GM12878 (cell line): ENCODE measurements around the gene SMG6. TPM values are rescaled to one million over a fixed set of nuclear protein-coding genes. Genes with fewer than 3 reads are reported as not detected.
A peak's percentile ranks its signal among the peaks of the same experiment; 100 is the strongest.

Experiments
- ATAC-seq: fragments of 200-7000 bp; cut with Tn5 transposase; 3 replicates; pipeline ENCODE4 v1.9.1; 2020; ENCODE audit warnings: mild to moderate bottlenecking, moderate library complexity
- BruUV-seq: library from RNA; stranded (reverse); fragments of 400-500 nt; replicated peaks from 2 replicates; lab custom pipeline; 2021; lab: Mats Ljungman, UMichigan
- CTCF ChIA-PET: fragments of 300-600 bp; sonication (Branson Sonifier 250); formaldehyde crosslinking; extraction: SDS; loops from one replicate; lab custom pipeline; 2021; ENCODE audit warnings: inconsistent platforms; lab: Yijun Ruan, JAX
- POLR2A ChIA-PET: fragments of 350-600 bp; formaldehyde crosslinking; extraction: SDS; loops from one replicate; lab custom pipeline; 2021; ENCODE audit warnings: inconsistent platforms; lab: Charles Lee
- RAD21 ChIA-PET: fragments of 300-600 bp; sonication (Branson Sonifier 250); formaldehyde crosslinking; loops from one replicate; lab custom pipeline; 2023; ENCODE audit warnings: antibody characterized with exemption; ENCODE audit not compliant: unreplicated experiment; lab: Charles Lee
- SMC1A ChIA-PET: fragments of 300-600 bp; sonication (Branson Sonifier 250); formaldehyde crosslinking; loops from one replicate; lab custom pipeline; 2023; ENCODE audit not compliant: unreplicated experiment, uncharacterized antibody; lab: Charles Lee
- DNase-seq: peaks from one replicate; pipeline ENCODE4 v3.0.0-alpha.2; 2011; ENCODE audit warnings: low read depth, low spot score
- FAIRE-seq: peaks from 3 replicates; lab custom pipeline; 2011; peaks lifted over from hg19 to GRCh38; lab: Jason Lieb, UNC
- H2AFZ ChIP-seq: 2 replicates; pipeline ENCODE4 v1.6.0; 2011; ENCODE audit warnings: low read depth, low read length, control low read depth; ENCODE audit not compliant: control insufficient read depth
- H3K27ac ChIP-seq: 2 replicates; pipeline ENCODE4 v1.5.1; 2011; ENCODE audit warnings: control low read depth; ENCODE audit not compliant: control insufficient read depth, insufficient read depth
- H3K27me3 ChIP-seq, 2 experiments: replicated peaks in 1 of 2; 2 replicates each; pipeline versions ENCODE4 v1.6.0 to v1.6.1; 2011; ENCODE audit warnings: low read length in 1 of 2; ENCODE audit not compliant: control insufficient read depth in 2 of 2, insufficient read depth in 2 of 2
- H3K36me3 ChIP-seq, 2 experiments: 2 replicates each; pipeline ENCODE4 v1.5.1; 2011; ENCODE audit warnings: low read length in 1 of 2; ENCODE audit not compliant: control insufficient read depth in 2 of 2, insufficient read depth in 2 of 2
- H3K4me1 ChIP-seq: 2 replicates; pipeline ENCODE4 v1.6.1; 2011; ENCODE audit warnings: mild to moderate bottlenecking, low read length, moderate library complexity, mixed read lengths; ENCODE audit not compliant: control insufficient read depth, insufficient read depth
- H3K4me2 ChIP-seq: 2 replicates; pipeline ENCODE4 v1.6.0; 2011; ENCODE audit warnings: control low read depth; ENCODE audit not compliant: control insufficient read depth, insufficient read depth
- H3K4me3 ChIP-seq: fragments of 200-600 bp; sonication (generic); 2 replicates; pipeline ENCODE4 v1.5.1; 2016
- H3K79me2 ChIP-seq: 2 replicates; pipeline ENCODE4 v1.6.0; 2011; ENCODE audit warnings: low read length; ENCODE audit not compliant: control insufficient read depth, insufficient read depth
- H3K9ac ChIP-seq: 2 replicates; pipeline ENCODE4 v1.8.0; 2011; ENCODE audit warnings: low read length, control low read depth, mixed read lengths; ENCODE audit not compliant: control insufficient read depth, insufficient read depth
- H3K9me3 ChIP-seq: replicated peaks from 3 replicates; pipeline ENCODE4 v1.5.1; 2011; ENCODE audit warnings: mild to moderate bottlenecking, low read length; ENCODE audit not compliant: control insufficient read depth, insufficient read depth
- H4K20me1 ChIP-seq: 2 replicates; pipeline ENCODE4 v1.6.0; 2011; ENCODE audit not compliant: control insufficient read depth, insufficient read depth
- ASH2L ChIP-seq: fragments of 300-600, 200-600 bp; sonication (generic); IDR thresholded peaks from 2 replicates; pipeline ENCODE4 v1.6.1; 2017; ENCODE audit warnings: low read depth, mild to moderate bottlenecking, borderline replicate concordance
- HDAC6 ChIP-seq: fragments of 200-600 bp; sonication (generic); IDR thresholded peaks from one replicate; pipeline ENCODE4 v1.8.0; 2017; ENCODE audit warnings: antibody characterized with exemption; ENCODE audit not compliant: unreplicated experiment
- IKZF2 ChIP-seq, 2 experiments: fragments of 450-650 bp; IDR thresholded peaks; 2 replicates each; pipeline ENCODE4 v1.6.1; 2017; ENCODE audit warnings: mild to moderate bottlenecking in 2 of 2, moderate library complexity in 2 of 2
- MTA2 ChIP-seq: fragments of 450-650 bp; IDR thresholded peaks from 2 replicates; pipeline ENCODE4 v1.6.1; 2016; ENCODE audit warnings: low read depth, mild to moderate bottlenecking, moderate library complexity
- MTA3 ChIP-seq: IDR thresholded peaks from 2 replicates; pipeline ENCODE4 v1.6.1; 2012; ENCODE audit warnings: low read length, inconsistent platforms, borderline replicate concordance
- MYC ChIP-seq: IDR thresholded peaks from 2 replicates; pipeline ENCODE4 v1.6.1; 2011; ENCODE audit warnings: mild to moderate bottlenecking, low read length, moderate library complexity, inconsistent platforms; ENCODE audit not compliant: insufficient read depth, insufficient replicate concordance, insufficient read length, severe bottlenecking
- POLR2A ChIP-seq: IDR thresholded peaks from 2 replicates; pipeline ENCODE4 v1.6.1; 2011; ENCODE audit warnings: low read depth, mild to moderate bottlenecking, low read length
- RELA ChIP-seq: fragments of 450-650 bp; IDR thresholded peaks from 2 replicates; pipeline ENCODE4 v1.8.0; 2014; ENCODE audit warnings: borderline replicate concordance; ENCODE audit not compliant: partially characterized antibody
- SUPT20H ChIP-seq: IDR thresholded peaks from 2 replicates; pipeline ENCODE4 v1.6.1; 2011; ENCODE audit warnings: low read depth, mild to moderate bottlenecking, low read length, moderate library complexity, borderline replicate concordance; ENCODE audit not compliant: control insufficient read depth
- WGBS: methylation state at CpG from one replicate; pipeline ENCODE4 v1.1.6; 2016; ENCODE audit warnings: low lambda C conversion rate; ENCODE audit not compliant: insufficient replicate concordance, insufficient coverage; ENCODE audit errors: missing lambda C conversion rate; 5-methylcytosine and 5-hydroxymethylcytosine counted together
- in situ Hi-C: fragments of 300-500 bp; cut with MboI; formaldehyde crosslinking; loops from 9 replicates; pipeline ENCODE4 v1.14.3; 2018; ENCODE audit warnings: mixed read lengths
- intact Hi-C: fragments of 100-400 bp; cut with micrococcal nuclease; formaldehyde crosslinking; loops from one replicate; pipeline ENCODE4 v1.14.2; 2022; ENCODE audit not compliant: unreplicated experiment
- polyA plus RNA-seq, 11 experiments: library from polyadenylated mRNA; depleted of rRNA in 4 of 11; unstranded in 6 of 11; stranded (reverse) in 5 of 11; fragments of >200 nt; fragmentation: Nextera tagmentation in 4 of 11; fragmentation: Illumina TruSeq in 1 of 11; extraction: Ambion mirVana in 4 of 11; extraction: Trizol in 1 of 11; gene quantifications; 1 replicate in 1 of 11; 2 replicates in 10 of 11; pipeline versions ENCODE4 v1.2.1 to v1.2.3, GENCODE V29; 2011 to 2016; ENCODE audit warnings: inconsistent platforms in 2 of 11, missing spikeins in 2 of 11, low read depth in 1 of 11
- total RNA-seq, 4 experiments: library from RNA; depleted of rRNA in 3 of 4; stranded (reverse); fragments of >200 nt in 3 of 4; fragmentation: Illumina TruSeq in 1 of 4; extraction: Trizol in 1 of 4; gene quantifications; 2 replicates each; pipeline versions ENCODE4 v1.2.1 to v1.2.3, GENCODE V29; 2013 to 2021
- TF ChIP-seq, protein P1 (sequence below): fragments of 450-650 bp; IDR thresholded peaks from 2 replicates; pipeline ENCODE4 v1.6.1; 2016; ENCODE audit warnings: mild to moderate bottlenecking
- TF ChIP-seq, protein P2 (sequence below): IDR thresholded peaks from 2 replicates; pipeline ENCODE4 v1.6.1; 2012; ENCODE audit warnings: low read depth, low read length, improper control_type of control experiment

Gene SMG6
- total and polyA plus RNA-seq, 10 of the 15 experiments (the other 5 are each of a cell fraction or from before 2014, with no cell fraction given) = 0.58 to 28.7 (median 15.7) TPM

DNA sequence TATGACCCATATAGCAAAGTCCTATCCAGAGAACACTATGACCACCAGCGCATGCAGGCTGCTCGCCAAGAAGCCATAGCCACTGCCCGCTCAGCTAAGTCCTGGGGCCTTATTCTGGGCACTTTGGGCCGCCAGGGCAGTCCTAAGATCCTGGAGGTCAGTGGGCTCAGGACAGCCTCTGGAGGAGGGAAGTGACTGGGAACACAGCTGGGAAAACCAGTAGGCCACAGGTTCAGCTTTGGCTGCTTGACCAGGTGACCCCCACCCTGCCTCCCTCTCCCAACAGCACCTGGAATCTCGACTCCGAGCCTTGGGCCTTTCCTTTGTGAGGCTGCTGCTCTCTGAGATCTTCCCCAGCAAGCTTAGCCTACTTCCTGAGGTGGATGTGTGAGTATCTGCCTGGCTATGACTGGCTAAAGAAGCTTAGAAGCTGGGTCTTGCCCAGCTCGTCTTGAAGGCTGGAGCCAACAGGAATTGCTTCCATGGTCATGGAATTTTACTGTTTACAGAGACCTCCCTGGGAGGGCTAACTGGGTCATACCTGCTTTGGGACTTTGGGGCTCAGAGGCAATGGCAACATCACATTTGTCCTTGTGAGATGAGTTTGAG is 263.3 kb downstream of the SMG6 start:
- no TSS peak for BruUV-seq

DNA sequence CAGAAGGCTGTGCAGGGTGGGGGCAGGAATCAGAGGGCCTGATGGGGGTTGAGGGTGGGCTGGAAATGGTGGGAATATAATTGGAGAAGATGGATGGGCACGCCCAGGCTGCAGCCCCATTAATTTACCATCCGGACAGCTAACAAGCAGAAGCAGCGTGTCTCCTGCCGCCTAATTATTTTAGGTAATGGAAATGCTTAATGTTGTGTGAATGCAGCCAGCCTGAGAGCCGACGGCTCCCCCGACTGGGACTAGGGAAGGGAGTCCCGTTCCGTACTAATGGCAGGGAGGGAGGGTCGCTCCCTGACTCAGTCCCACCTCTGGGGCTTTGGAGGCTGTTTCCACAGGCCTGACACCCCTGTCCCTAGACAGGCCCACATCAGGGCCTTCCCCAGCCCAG is 266.4 kb downstream of the SMG6 start:
- H3K4me2 ChIP-seq = no peak overlapping the region
- H3K36me3 ChIP-seq = peaks cover 5 to 9% of the 10 kb centered on the region in 2 experiments; a peak in 3 of 4 replicates
- no peak overlapping the region for H3K27ac ChIP-seq
- H3K4me1 ChIP-seq = peaks cover 10% of the 10 kb centered on the region; the same call in 1 of the 2 replicates
- H3K9me3 ChIP-seq = no peaks in the 10 kb centered on the region
- ChIA-PET CTCF (no interaction called here), SMC1A (no interaction called here), RAD21 (no interaction called here), POLR2A (no interaction called here)
- in situ Hi-C loops (no loop called here), intact Hi-C loops (no loop called here)
- 95% methylated on average over 10 of the region's 10 CpGs for WGBS
- H3K9ac ChIP-seq = no peak overlapping the region
- ATAC-seq = no peak
- peaks cover 2% of the 10 kb centered on the region for H3K79me2 ChIP-seq
- no peak overlapping the region for H3K4me3 ChIP-seq
- BruUV-seq = no TSS peak
- FAIRE-seq = no peak
- H3K27me3 ChIP-seq = no peaks in the 10 kb centered on the region
- no peak overlapping the region for H2AFZ ChIP-seq
- no peak for DNase-seq
- H4K20me1 ChIP-seq = no peaks in the 10 kb centered on the region
- TF ChIP-seq HDAC6 = no peak
- TF ChIP-seq MYC = no peak
- TF ChIP-seq IKZF2 (IDR thresholded peaks at IDR 0.05) = no peak
- TF ChIP-seq ASH2L = no peak
- TF ChIP-seq MTA2 = no peak
- TF ChIP-seq RELA = no peak
- TF ChIP-seq, protein P1, sequence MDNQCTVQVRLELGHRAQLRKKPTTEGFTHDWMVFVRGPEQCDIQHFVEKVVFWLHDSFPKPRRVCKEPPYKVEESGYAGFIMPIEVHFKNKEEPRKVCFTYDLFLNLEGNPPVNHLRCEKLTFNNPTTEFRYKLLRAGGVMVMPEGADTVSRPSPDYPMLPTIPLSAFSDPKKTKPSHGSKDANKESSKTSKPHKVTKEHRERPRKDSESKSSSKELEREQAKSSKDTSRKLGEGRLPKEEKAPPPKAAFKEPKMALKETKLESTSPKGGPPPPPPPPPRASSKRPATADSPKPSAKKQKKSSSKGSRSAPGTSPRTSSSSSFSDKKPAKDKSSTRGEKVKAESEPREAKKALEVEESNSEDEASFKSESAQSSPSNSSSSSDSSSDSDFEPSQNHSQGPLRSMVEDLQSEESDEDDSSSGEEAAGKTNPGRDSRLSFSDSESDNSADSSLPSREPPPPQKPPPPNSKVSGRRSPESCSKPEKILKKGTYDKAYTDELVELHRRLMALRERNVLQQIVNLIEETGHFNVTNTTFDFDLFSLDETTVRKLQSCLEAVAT = no peak

More for the DNA sequence above, 263.3 kb downstream of the SMG6 start:
- FAIRE-seq = no peak
- no peak for DNase-seq
- TF ChIP-seq MTA3 (peak; percentile 26; the same call in 1 of the 2 replicates), SUPT20H (no peak), POLR2A (0 out of 2 replicates have a peak, but pooled peaks have one; percentile 14)
- TF ChIP-seq, protein P2, sequence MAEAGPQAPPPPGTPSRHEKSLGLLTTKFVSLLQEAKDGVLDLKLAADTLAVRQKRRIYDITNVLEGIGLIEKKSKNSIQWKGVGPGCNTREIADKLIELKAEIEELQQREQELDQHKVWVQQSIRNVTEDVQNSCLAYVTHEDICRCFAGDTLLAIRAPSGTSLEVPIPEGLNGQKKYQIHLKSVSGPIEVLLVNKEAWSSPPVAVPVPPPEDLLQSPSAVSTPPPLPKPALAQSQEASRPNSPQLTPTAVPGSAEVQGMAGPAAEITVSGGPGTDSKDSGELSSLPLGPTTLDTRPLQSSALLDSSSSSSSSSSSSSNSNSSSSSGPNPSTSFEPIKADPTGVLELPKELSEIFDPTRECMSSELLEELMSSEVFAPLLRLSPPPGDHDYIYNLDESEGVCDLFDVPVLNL = no peak
- TF ChIP-seq, all 136 proteins: peak for 2
- Histone ChIP-seq H2AFZ (no peak overlapping the region), H3K4me2 (no peak overlapping the region), H3K27ac (no peak overlapping the region), H3K9ac (no peak overlapping the region), H3K79me2 (peaks cover 13% of the 10 kb centered on the region), H3K27me3 (no peaks in the 10 kb centered on the region), H3K4me1 (peaks cover 16% of the 10 kb centered on the region), H3K9me3 (no peaks in the 10 kb centered on the region), H3K36me3 (peaks cover 5 to 9% of the 10 kb centered on the region in 2 experiments), H4K20me1 (no peaks in the 10 kb centered on the region), H3K4me3 (no peak overlapping the region)
- 58% methylated on average over 7 of the region's 7 CpGs for WGBS
- ChIA-PET RAD21 (interaction anchor here (1.3 kb wide), 2 partner anchors 9 to 204 kb away, joined by 3 read pairs; no protein-coding TSS in a partner anchor), SMC1A (interaction anchor here (1.2 kb wide), 1 partner anchor 136 kb away, joined by 4 read pairs; no protein-coding TSS in a partner anchor), CTCF (interaction anchor here (0.9 to 1.6 kb wide), 5 partner anchors 9 to 323 kb away, joined by 3 to 5 read pairs (median 3); no protein-coding TSS in a partner anchor), POLR2A (no interaction called here)
- intact Hi-C loops = loop anchor here (5.0 kb wide), 1 partner anchor 318 kb away; the partner anchor contains the start of gene WDR81
- no peak for ATAC-seq
- in situ Hi-C loops = no loop called here
